Smooth muscle cell (in vitro differentiated cells): ENCODE data around the gene RAB6B. TPM values are rescaled to one million over a fixed set of nuclear protein-coding genes. Genes with fewer than 3 reads are reported as not detected.

Experiments used
- DNase-seq: peaks from one replicate; lab custom pipeline; 2025; ENCODE audit not compliant: unreplicated experiment; lab: John Stamatoyannopoulos, UW
- H2AFZ ChIP-seq: fragments of 200-600 bp; sonication (generic); 2 replicates; pipeline ENCODE4 v1.6.0; 2016; ENCODE audit warnings: antibody characterized with exemption, low read depth, mild to moderate bottlenecking
- H3F3A ChIP-seq: fragments of 200-600 bp; sonication (generic); 2 replicates; pipeline ENCODE4 v1.6.0; 2017; ENCODE audit warnings: antibody characterized with exemption, low read depth
- H3K27ac ChIP-seq: fragments of 200-600 bp; sonication (generic); 2 replicates; pipeline ENCODE4 v1.5.1; 2016; ENCODE audit warnings: low read depth, mild to moderate bottlenecking
- H3K27me3 ChIP-seq: fragments of 200-600 bp; sonication (generic); 2 replicates; pipeline ENCODE4 v1.6.1; 2016; ENCODE audit warnings: low read depth, mild to moderate bottlenecking
- H3K36me3 ChIP-seq: fragments of 200-600 bp; sonication (generic); 2 replicates; pipeline ENCODE4 v1.5.1; 2016; ENCODE audit warnings: low read depth
- H3K4me1 ChIP-seq: fragments of 200-600 bp; sonication (generic); 2 replicates; pipeline ENCODE4 v1.5.1; 2016; ENCODE audit warnings: low read depth
- H3K4me2 ChIP-seq: fragments of 200-600 bp; sonication (generic); 2 replicates; pipeline ENCODE4 v1.6.0; 2016; ENCODE audit warnings: mild to moderate bottlenecking
- H3K4me3 ChIP-seq: fragments of 200-600 bp; sonication (generic); 2 replicates; pipeline ENCODE4 v1.5.1; 2016; ENCODE audit warnings: mild to moderate bottlenecking
- H3K79me2 ChIP-seq: fragments of 200-600 bp; sonication (generic); 2 replicates; pipeline ENCODE4 v1.6.0; 2016; ENCODE audit warnings: low read depth, mild to moderate bottlenecking
- H3K9ac ChIP-seq: fragments of 200-600 bp; sonication (generic); 2 replicates; pipeline ENCODE4 v1.6.0; 2016; ENCODE audit warnings: low read depth
- H3K9me3 ChIP-seq: fragments of 200-600 bp; sonication (generic); replicated peaks from 2 replicates; pipeline ENCODE4 v1.5.1; 2016; ENCODE audit warnings: low read depth
- H4K20me1 ChIP-seq: fragments of 200-600 bp; sonication (generic); 2 replicates; pipeline ENCODE4 v1.6.0; 2016; ENCODE audit warnings: low read depth
- CTCF ChIP-seq: fragments of 200-600 bp; sonication (generic); IDR thresholded peaks from 2 replicates; pipeline ENCODE4 v1.5.1; 2017; ENCODE audit warnings: borderline replicate concordance, mild to moderate bottlenecking, antibody characterized with exemption; ENCODE audit not compliant: insufficient read depth, poor library complexity, severe bottlenecking
- WGBS: methylation state at CpG from one replicate; pipeline ENCODE4 v1.1.7; 2016; ENCODE audit warnings: low lambda C conversion rate; 5-methylcytosine and 5-hydroxymethylcytosine counted together
- polyA plus RNA-seq: library from polyadenylated mRNA; unstranded; fragments of >200 nt; fragmentation: Nextera tagmentation; extraction: Ambion mirVana; gene quantifications from 2 replicates; pipeline ENCODE4 v1.2.1, GENCODE V29; 2016
- total RNA-seq: library from RNA; depleted of rRNA; stranded (reverse); fragments of >200 nt; gene quantifications from 2 replicates; pipeline ENCODE4 v1.2.3, GENCODE V29; 2014

Gene RAB6B
- total and polyA plus RNA-seq, 2 experiments from 2014 or later, result 1.2 to 2.0 TPM

- no peak overlapping the region for H3K4me2 ChIP-seq
- no peak overlapping the region for H3K9ac ChIP-seq
- no peaks in the 10 kb centered on the region for H3F3A ChIP-seq
- no peaks in the 10 kb centered on the region for H3K4me1 ChIP-seq
- 92% methylated on average over 11 of the region's 11 CpGs for WGBS
- no peak overlapping the region for H3K27ac ChIP-seq
- no peak overlapping the region for H2AFZ ChIP-seq
- no peak for TF ChIP-seq CTCF
- no peaks in the 10 kb centered on the region for H4K20me1 ChIP-seq
- H3K79me2 ChIP-seq, result no peaks in the 10 kb centered on the region
- H3K9me3 ChIP-seq, result no peaks in the 10 kb centered on the region
- H3K4me3 ChIP-seq, result no peak overlapping the region
- H3K36me3 ChIP-seq, result no peaks in the 10 kb centered on the region
- no peak for DNase-seq
- no peaks in the 10 kb centered on the region for H3K27me3 ChIP-seq
These were observed 39.5 kb upstream of the RAB6B start for GRCh38 chr3:133934996-133935842.

- Histone ChIP-seq H3K36me3 (no peaks in the 10 kb centered on the region), H3K9me3 (no peaks in the 10 kb centered on the region), H3K4me2 (no peak overlapping the region), H3K79me2 (no peaks in the 10 kb centered on the region), H3F3A (no peaks in the 10 kb centered on the region), H3K4me1 (no peaks in the 10 kb centered on the region), H3K27ac (no peak overlapping the region), H4K20me1 (no peaks in the 10 kb centered on the region), H3K4me3 (no peak overlapping the region), H3K27me3 (no peaks in the 10 kb centered on the region), H2AFZ (no peak overlapping the region), H3K9ac (no peak overlapping the region)
- no peak for DNase-seq
- no peak for TF ChIP-seq CTCF
- WGBS, result 96% methylated on average over 10 of the region's 10 CpGs
These were observed 38.6 kb upstream of the RAB6B start for GRCh38 chr3:133934073-133934970.

DNA sequence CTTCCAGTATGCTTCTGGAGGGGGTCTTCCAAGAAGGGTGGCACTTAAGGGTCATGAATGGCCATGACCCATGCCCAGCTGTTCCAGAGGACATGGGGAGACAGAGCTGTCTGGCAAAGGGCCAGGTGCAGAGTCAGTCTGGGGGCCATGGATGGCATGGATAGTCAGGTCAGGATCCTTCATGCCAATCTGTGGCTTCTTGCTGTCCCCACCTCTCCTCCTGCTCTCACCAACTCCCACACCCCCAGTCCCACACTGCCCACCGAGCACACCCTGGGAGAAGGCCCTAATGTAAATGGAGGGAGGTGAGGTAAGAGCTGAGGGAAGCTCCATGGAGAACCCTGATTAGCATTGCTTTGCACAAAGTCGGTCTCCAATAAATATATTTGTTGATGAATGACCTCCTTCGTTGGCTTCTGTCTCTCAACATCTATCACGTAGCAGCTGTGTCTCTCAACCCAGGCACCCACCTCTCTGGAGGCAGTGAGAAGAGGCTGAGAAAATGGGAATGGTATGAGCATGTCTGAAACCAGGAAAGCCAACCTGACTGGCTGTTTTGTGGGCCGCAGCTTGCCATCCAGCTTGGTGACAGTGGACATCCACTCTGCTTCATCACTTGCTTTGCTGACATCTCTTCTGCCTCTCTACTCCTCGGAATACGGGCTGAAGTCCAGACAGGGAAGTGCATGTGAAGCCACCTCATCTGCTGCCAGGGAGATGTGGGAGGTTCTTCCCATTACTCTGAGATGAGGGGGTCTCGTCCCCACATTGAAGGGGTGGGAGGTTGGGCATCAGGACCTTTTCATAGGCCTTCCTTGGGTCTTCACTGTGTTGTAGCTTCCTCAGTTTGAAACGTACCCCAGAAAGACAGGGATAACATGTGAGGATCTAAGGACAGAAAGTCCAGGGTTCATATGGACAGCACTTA is 37.7 kb upstream of the RAB6B start:
- Histone ChIP-seq H3K4me1 (no peaks in the 10 kb centered on the region), H4K20me1 (no peaks in the 10 kb centered on the region), H3K36me3 (no peaks in the 10 kb centered on the region), H3K9ac (no peak overlapping the region), H3K9me3 (no peaks in the 10 kb centered on the region), H2AFZ (no peak overlapping the region), H3K27me3 (peaks cover 5% of the 10 kb centered on the region), H3K4me2 (no peak overlapping the region), H3K79me2 (no peaks in the 10 kb centered on the region), H3K27ac (no peak overlapping the region), H3K4me3 (no peak overlapping the region), H3F3A (no peaks in the 10 kb centered on the region)
- 94% methylated on average over 9 of the region's 9 CpGs for WGBS
- no peak for TF ChIP-seq CTCF
- no peak for DNase-seq
